NT2/D1 (cell line): ENCODE results near the gene ZDHHC18.

Experiments used
- YY1 ChIP-seq: IDR thresholded peaks from 2 replicates; pipeline ENCODE4 v1.6.1; 2011; ENCODE audit not compliant: insufficient read length, insufficient read depth
- ZNF274 ChIP-seq: IDR thresholded peaks from 2 replicates; pipeline ENCODE4 v1.6.1; 2011; ENCODE audit warnings: mild to moderate bottlenecking, low read depth, low read length

DNA sequence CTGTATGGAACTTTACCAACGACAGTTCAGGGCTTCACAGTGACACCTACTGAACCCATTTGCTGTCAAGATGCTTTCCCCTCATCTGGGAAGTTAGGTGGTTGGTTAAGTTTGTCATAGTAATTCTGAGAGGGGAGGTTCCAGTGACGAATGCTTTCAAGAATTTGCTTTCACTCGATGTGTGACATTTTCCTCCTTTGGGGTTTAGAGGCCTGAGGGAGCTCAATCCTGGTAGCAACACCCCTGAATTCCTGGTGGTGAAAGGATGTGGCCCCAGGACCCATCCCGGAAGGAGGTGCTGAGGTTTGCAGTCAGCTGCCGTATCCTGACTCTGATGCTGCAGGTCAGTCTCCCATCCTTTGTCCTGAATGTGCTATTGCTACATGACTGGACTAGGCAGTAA lies 35.9 kb upstream of the ZDHHC18 start:
- TF ChIP-seq YY1 (no peak), ZNF274 (no peak)
